Duodenal mucosa (tissue), 2 donors: ENCODE data around the gene ZBTB39.
"Not testable (repeated sequence)": the region's sequence is repeated elsewhere in the genome, so short reads cannot be mapped to it uniquely, and the experiment has no call there.

ENCODE experiments used
- H3K27ac ChIP-seq: one replicate; pipeline ENCODE4 v1.7.0; 2013; ENCODE audit warnings: low read depth, low read length
- H3K27me3 ChIP-seq, 2 donors: one replicate each; pipeline ENCODE4 v1.7.0; 2013; ENCODE audit warnings: low read length in 2 of 2, control low read depth in 1 of 2; ENCODE audit not compliant: insufficient read depth in 2 of 2, control insufficient read depth in 1 of 2
- H3K36me3 ChIP-seq, 2 donors: one replicate each; pipeline ENCODE4 v1.7.0; 2013; ENCODE audit warnings: low read length in 2 of 2, control low read depth in 1 of 2; ENCODE audit not compliant: insufficient read depth in 2 of 2, control insufficient read depth in 1 of 2
- H3K4me1 ChIP-seq, 2 donors: one replicate each; pipeline ENCODE4 v1.7.0; 2013; ENCODE audit warnings: low read length in 2 of 2, control low read depth in 1 of 2; ENCODE audit not compliant: insufficient read depth in 2 of 2, control insufficient read depth in 1 of 2
- H3K4me3 ChIP-seq, 2 donors: one replicate each; pipeline ENCODE4 v1.7.0; 2013; ENCODE audit warnings: low read length in 2 of 2, low read depth in 1 of 2
- H3K9ac ChIP-seq, 2 donors: one replicate each; pipeline ENCODE4 v1.7.0; 2013; ENCODE audit warnings: low read length in 2 of 2, low read depth in 1 of 2
- H3K9me3 ChIP-seq, 2 donors: one replicate each; pipeline ENCODE4 v1.7.0; 2013; ENCODE audit warnings: low read length in 2 of 2, control low read depth in 1 of 2; ENCODE audit not compliant: control insufficient read depth in 1 of 2

The ZBTB39 gene

DNA sequence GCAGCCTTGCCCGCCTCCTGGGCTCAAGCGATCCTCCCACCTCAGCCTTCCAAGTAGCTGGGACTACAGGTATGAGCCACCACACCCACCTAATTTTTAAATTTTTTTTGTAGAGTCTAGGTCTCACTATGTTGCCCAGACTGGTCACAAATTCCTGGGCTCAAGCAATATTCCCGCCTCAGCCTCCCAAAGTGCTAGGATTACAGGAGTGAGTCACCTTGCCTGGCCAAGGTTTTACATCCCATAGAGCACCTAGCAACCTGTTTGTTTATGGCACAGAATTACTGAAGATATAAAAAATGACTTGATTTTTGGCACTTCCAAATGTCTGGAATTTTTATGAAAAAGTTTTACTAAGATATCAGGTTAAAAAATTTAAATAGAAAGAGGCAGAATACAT is 27.1 kb upstream of the ZBTB39 start:
- no peaks in the 10 kb centered on the region for H3K9me3 ChIP-seq
- no peaks in the 10 kb centered on the region for H3K27me3 ChIP-seq
- no peak overlapping the region for H3K4me3 ChIP-seq
- H3K4me1 ChIP-seq, result no peaks in the 10 kb centered on the region
- peaks cover 50 to 89% of the 10 kb centered on the region in 2 donors for H3K36me3 ChIP-seq
- H3K9ac ChIP-seq, result no peak overlapping the region
- no peak overlapping the region for H3K27ac ChIP-seq

DNA sequence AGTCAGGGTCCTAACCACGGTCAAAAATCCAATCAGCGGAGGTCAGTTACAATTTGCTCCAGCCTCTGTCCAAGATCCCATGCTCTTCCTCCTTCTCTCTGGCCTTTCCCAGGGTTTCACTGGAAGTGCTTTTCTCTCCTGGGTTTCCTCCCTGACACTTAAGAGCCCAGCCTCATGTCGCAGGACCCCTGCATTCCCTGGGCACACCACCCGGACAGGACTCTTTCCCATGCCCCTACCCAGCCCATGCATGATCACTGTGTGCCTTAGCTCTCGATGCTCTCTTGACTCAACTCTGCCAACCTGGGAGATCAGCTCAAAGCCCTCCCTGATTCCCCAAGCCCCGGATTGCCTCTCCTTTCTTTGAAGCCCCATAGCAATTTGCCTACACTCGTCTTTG is 25.4 kb upstream of the ZBTB39 start:
- no peaks in the 10 kb centered on the region for H3K4me1 ChIP-seq

DNA sequence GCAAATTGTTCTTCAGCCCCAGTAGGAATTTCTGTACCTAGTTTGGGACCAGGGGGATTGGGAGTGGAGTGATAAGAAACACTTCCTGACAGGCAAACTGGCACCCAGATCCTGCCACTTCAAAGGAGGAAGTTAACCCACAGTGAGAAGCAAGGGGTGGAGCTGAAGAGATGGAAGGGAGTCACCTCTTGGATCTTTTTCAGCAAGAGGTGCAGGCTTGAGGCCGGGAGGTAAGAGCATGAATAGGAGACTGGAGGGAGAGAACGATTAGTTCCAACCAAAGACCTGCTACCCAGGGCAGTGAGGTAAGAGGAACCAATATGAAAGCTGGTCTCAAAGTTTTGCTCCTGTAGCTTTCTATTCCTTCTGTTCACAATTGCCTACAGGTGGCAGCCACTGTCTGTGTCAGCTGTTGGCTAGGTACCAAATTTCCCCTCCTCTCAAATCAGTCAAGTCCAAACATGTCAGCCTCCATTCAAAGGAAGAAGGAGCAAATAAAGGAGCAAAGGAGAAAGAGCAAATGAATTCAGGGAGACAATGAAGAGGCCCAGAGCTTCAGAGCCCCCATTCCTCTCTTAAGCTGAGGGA is 24.9 kb upstream of the ZBTB39 start:
- H3K36me3 ChIP-seq, result peaks cover 38 to 88% of the 10 kb centered on the region in 2 donors
- H3K4me1 ChIP-seq, result no peaks in the 10 kb centered on the region
- no peak overlapping the region for H3K4me3 ChIP-seq
- no peaks in the 10 kb centered on the region for H3K27me3 ChIP-seq
- H3K9me3 ChIP-seq, result no peaks in the 10 kb centered on the region
- H3K9ac ChIP-seq, result no peak overlapping the region
- no peak overlapping the region for H3K27ac ChIP-seq

More for the DNA sequence above, 25.4 kb upstream of the ZBTB39 start:
- no peaks in the 10 kb centered on the region for H3K9me3 ChIP-seq
- H3K4me3 ChIP-seq, result no peak overlapping the region
- peaks cover 38 to 88% of the 10 kb centered on the region in 2 donors for H3K36me3 ChIP-seq
- no peak overlapping the region for H3K9ac ChIP-seq
- no peaks in the 10 kb centered on the region for H3K27me3 ChIP-seq
- H3K27ac ChIP-seq, result no peak overlapping the region

DNA sequence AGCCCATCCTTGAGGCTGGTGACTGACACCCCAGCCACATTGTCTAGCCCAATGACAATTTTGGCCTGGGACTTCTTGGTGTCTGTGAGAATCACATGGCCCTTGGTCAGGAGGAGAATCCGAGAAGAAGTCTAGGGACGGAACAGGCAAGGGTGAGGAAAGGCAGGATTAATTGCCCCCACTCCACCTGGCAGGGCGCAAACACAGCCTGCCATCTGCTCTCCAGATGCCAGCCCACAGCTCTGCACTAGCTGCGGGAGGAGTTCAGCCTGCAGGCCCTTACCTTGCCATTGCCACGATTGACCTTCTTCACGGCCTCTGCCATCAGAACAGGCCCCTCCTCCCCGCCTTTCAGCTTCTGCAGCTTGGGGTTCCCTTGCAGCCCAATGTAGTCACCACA is 23.1 kb upstream of the ZBTB39 start:
- no peaks in the 10 kb centered on the region for H3K4me1 ChIP-seq
- H3K9me3 ChIP-seq, result no peaks in the 10 kb centered on the region
- no peak overlapping the region for H3K27ac ChIP-seq
- H3K27me3 ChIP-seq, result no peaks in the 10 kb centered on the region
- H3K9ac ChIP-seq, result no peak overlapping the region
- peaks cover 33 to 80% of the 10 kb centered on the region in 2 donors for H3K36me3 ChIP-seq
- H3K4me3 ChIP-seq, result no peak overlapping the region

DNA sequence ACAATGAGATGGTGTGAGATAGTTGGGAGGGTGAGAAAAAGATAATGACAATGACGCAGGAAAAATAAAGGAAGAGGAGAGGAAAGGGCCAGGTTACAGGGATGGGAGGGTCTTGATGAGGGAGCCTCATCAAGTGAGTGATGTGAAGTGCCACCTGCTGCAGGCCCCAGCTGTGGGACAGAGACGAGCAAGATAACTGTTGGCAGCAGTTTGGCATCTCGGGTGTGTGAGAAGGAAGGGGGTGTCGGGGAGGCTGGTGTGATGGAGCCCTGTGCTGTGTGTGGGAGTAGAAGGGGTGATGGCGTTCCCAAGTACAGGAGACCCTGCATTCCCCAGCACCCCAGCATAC is 21.4 kb upstream of the ZBTB39 start:
- no peaks in the 10 kb centered on the region for H3K9me3 ChIP-seq
- H3K36me3 ChIP-seq, result peaks cover 33 to 67% of the 10 kb centered on the region in 2 donors
- H3K27me3 ChIP-seq, result no peaks in the 10 kb centered on the region
- H3K9ac ChIP-seq, result no peak overlapping the region
- no peak overlapping the region for H3K4me3 ChIP-seq
- no peak overlapping the region for H3K27ac ChIP-seq
- H3K4me1 ChIP-seq, result no peaks in the 10 kb centered on the region

DNA sequence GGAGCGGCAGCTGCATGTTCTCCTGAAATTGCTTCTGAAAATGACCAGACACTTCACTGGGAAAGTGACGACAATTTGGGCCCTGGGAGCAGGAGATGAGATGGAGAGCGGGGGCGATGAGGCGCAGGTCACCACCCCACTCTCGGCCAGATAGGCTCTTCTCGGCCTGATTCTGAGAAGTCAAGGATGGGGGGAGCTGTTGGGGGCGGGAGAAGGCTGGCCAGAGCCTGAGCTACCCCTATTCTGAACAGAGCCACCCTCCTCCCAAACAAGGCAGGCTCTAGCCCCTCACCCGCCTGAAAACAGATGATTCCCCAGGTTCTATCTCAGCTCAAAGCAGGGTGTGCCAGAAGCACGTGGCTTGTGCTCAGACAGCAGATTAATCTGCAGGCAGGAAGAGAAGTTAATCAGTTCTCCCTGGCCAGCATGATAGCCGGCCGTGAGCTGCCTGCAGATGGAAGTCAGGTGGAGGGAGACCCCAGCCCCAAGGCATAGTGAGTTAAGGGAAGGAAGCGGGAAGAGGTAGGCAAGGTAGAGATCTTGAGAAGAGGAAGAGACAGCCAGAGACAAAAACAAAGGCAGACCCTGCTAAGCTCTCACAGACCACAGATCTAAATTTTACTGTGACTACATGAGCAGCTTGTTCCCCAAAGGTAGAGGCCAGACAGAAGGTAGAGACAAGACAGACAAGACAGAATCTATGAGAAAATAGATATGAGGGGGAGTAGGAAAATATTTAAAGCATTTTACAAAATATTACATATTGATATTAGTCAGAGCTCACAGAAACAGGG is 20.9 kb upstream of the ZBTB39 start:
- Histone ChIP-seq H3K27ac (no peak overlapping the region), H3K4me3 (no peak overlapping the region), H3K36me3 (peaks cover 33 to 62% of the 10 kb centered on the region in 2 donors), H3K9ac (no peak overlapping the region), H3K9me3 (no peaks in the 10 kb centered on the region), H3K27me3 (no peaks in the 10 kb centered on the region), H3K4me1 (no peaks in the 10 kb centered on the region)

DNA sequence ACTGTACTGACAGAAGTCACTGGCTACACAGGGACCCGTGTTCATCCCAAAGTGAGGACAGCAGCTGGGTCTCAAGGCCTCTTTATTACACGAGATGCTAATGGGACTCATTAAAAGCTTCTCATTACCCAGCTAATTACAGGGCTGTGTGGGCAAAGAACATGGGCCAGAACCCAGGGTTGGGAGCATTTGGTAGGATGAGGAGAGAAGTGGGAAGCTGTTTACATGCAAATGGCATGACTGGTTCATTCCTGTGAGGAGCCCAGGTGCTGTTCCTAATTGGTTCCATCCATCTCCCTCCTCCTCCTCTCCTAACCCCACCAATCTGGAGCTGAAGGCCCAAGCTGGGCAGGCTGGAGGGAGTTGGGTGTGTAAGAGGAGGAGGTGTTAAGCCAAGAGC is 18.9 kb upstream of the ZBTB39 start:
- Histone ChIP-seq H3K4me3 (no peak overlapping the region), H3K9me3 (no peaks in the 10 kb centered on the region), H3K27ac (no peak overlapping the region), H3K4me1 (no peaks in the 10 kb centered on the region), H3K27me3 (no peaks in the 10 kb centered on the region), H3K36me3 (peaks cover 31 to 45% of the 10 kb centered on the region in 2 donors), H3K9ac (no peak overlapping the region)

DNA sequence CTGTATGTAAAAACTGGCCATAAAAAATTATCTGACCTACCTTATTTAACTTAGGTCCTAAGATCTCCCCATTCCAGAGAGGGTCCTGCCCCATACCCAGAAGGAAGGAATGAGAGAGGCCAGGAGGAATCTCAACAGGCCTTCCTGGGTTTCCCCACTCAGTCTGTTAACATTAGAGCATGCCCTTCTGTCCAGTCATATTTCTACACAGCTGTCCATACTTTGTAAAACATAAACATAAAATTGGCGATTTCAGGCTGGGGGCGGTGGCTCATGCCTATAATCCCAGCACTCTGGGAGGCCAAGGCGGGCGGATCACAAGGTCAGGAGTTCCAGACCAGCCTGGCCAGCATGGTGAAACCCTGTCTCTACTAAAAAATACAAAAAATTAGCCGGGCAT is 16.0 kb upstream of the ZBTB39 start:
- H3K27ac ChIP-seq, H3K9ac ChIP-seq, H3K4me3 ChIP-seq, H3K9me3 ChIP-seq, H3K27me3 ChIP-seq, H3K4me1 ChIP-seq: not testable (repeated sequence)
- peaks cover 9 to 17% of the 10 kb centered on the region in 2 donors for H3K36me3 ChIP-seq

DNA sequence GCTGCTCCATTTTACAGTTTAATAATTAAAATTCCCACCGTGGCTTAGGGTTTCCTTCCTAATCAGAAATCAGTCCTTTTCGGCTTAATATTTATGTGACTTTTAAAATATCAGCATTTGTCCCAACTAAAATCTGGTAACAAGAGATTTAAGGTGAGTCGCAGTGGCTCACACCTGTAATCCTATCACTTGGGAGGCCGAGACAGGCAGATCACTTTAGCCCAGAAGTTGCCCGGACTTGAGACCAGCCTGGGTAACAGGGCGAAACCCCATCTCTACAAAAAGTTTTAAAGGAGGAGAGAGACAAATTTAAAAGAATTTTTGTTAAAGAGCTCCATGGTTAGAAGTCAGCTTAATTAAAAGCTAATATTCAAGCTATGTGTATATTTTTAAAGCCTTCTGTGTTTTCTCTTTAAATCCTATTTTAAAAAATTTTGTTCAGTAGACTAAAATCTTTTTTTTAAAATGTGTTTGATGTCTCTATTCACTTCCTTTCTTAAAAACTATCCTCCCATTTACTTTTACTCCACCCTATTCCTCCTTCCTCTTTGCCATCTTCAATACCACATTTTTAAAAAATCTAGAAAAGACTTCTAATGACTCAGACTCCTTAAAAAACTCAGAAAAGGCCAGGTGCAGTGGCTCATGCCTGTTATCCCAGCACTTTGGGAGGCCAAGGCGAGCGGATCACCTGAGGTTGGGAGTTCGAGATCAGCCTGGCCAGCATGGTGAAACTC is 13.8 kb upstream of the ZBTB39 start:
- H3K27me3 ChIP-seq, result peaks cover 0 to 4% of the 10 kb centered on the region in 2 donors
- no peaks in the 10 kb centered on the region for H3K9me3 ChIP-seq
- no peaks in the 10 kb centered on the region for H3K4me1 ChIP-seq
- no peaks in the 10 kb centered on the region for H3K36me3 ChIP-seq
- H3K4me3 ChIP-seq, result no peak overlapping the region
- H3K27ac ChIP-seq, result no peak overlapping the region
- H3K9ac ChIP-seq, result no peak overlapping the region

DNA sequence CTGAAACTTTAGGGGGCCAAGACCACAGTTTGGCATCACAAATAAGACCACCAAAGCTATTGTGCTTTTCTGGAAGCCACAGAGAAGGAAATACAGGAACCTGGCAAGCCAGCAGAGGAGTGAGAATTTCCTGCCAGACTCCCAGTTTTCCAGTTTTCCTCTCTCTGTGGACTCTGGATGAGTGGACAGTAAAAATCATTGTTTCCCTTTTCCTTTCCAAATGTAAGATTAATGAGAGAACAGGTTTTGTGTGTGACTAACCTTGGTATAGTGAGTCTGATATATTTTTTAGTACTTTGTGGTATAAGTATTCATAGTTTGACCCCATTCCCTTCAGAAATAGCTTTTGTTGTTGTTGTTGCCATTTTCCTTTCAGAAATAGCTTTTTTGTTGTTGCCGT is 12.6 kb upstream of the ZBTB39 start:
- Histone ChIP-seq H3K27me3 (peaks cover 0 to 4% of the 10 kb centered on the region in 2 donors), H3K4me3 (no peak overlapping the region), H3K9ac (no peak overlapping the region), H3K4me1 (no peaks in the 10 kb centered on the region), H3K36me3 (no peaks in the 10 kb centered on the region), H3K27ac (no peak overlapping the region), H3K9me3 (no peaks in the 10 kb centered on the region)
